Prostate gland (tissue), 2 donors: ENCODE results near the gene CXADR.

Source experiments
- POLR2A ChIP-seq: fragments of 450-650 bp; IDR thresholded peaks from one replicate; pipeline ENCODE4 v1.6.1; 2016; ENCODE audit warnings: antibody characterized with exemption, mild to moderate bottlenecking
- POLR2AphosphoS5 ChIP-seq: sonication (generic); formaldehyde crosslinking; IDR thresholded peaks from one replicate; pipeline ENCODE4 v1.6.1; 2017; ENCODE audit warnings: antibody characterized with exemption
- TF ChIP-seq, protein P1 (sequence below), 4 experiments: fragments of 200-600 bp in 2 of 4; fragments of 450-650 bp in 2 of 4; sonication (generic) in 2 of 4; IDR thresholded peaks; 1 replicate in 3 of 4; 2 replicates in 1 of 4; pipeline ENCODE4 v1.5.1; 2016 to 2019; ENCODE audit warnings: antibody characterized with exemption in 4 of 4, mild to moderate bottlenecking in 2 of 4, moderate library complexity in 2 of 4

DNA sequence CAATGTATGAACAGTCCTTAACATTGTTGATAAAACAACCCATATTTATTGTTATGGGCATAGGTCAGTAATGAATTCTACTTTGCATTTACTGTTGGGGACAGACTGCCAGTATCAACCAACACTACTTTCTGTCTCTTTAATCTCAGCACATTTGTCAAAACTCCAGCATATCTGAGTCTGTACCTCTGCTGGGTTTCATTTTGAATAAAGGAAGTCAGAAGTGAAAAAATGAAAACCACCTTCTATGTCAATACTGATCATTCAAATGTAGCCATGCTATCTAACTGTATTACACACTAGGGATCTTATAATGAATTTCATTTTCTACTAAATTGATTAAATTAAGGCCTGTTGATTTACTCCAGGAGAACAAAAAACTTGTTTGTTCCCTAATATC is 24.2 kb upstream of the CXADR start:
- TF ChIP-seq POLR2A, result no peak
- TF ChIP-seq, protein P1, sequence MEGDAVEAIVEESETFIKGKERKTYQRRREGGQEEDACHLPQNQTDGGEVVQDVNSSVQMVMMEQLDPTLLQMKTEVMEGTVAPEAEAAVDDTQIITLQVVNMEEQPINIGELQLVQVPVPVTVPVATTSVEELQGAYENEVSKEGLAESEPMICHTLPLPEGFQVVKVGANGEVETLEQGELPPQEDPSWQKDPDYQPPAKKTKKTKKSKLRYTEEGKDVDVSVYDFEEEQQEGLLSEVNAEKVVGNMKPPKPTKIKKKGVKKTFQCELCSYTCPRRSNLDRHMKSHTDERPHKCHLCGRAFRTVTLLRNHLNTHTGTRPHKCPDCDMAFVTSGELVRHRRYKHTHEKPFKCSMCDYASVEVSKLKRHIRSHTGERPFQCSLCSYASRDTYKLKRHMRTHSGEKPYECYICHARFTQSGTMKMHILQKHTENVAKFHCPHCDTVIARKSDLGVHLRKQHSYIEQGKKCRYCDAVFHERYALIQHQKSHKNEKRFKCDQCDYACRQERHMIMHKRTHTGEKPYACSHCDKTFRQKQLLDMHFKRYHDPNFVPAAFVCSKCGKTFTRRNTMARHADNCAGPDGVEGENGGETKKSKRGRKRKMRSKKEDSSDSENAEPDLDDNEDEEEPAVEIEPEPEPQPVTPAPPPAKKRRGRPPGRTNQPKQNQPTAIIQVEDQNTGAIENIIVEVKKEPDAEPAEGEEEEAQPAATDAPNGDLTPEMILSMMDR (IDR thresholded peaks at IDR 0.05), result no peak
- TF ChIP-seq POLR2AphosphoS5, result no peak
